ENCODE measurements around the gene PNPLA6. TPM values are rescaled to one million over a fixed set of nuclear protein-coding genes. Genes with fewer than 3 reads are reported as not detected.

The PNPLA6 gene
- total and polyA plus RNA-seq, 9 of the 15 experiments (the other 6 are each of a cell fraction or from before 2014, with no cell fraction given) = 0.07 to 30.2 (median 8.3) TPM

- no peak for TF ChIP-seq KDM4B (IDR thresholded peaks at IDR 0.05; ENCODE audit: borderline replicate concordance in 2 of 2, low read depth in 1 of 2)
- TF ChIP-seq, protein P1, sequence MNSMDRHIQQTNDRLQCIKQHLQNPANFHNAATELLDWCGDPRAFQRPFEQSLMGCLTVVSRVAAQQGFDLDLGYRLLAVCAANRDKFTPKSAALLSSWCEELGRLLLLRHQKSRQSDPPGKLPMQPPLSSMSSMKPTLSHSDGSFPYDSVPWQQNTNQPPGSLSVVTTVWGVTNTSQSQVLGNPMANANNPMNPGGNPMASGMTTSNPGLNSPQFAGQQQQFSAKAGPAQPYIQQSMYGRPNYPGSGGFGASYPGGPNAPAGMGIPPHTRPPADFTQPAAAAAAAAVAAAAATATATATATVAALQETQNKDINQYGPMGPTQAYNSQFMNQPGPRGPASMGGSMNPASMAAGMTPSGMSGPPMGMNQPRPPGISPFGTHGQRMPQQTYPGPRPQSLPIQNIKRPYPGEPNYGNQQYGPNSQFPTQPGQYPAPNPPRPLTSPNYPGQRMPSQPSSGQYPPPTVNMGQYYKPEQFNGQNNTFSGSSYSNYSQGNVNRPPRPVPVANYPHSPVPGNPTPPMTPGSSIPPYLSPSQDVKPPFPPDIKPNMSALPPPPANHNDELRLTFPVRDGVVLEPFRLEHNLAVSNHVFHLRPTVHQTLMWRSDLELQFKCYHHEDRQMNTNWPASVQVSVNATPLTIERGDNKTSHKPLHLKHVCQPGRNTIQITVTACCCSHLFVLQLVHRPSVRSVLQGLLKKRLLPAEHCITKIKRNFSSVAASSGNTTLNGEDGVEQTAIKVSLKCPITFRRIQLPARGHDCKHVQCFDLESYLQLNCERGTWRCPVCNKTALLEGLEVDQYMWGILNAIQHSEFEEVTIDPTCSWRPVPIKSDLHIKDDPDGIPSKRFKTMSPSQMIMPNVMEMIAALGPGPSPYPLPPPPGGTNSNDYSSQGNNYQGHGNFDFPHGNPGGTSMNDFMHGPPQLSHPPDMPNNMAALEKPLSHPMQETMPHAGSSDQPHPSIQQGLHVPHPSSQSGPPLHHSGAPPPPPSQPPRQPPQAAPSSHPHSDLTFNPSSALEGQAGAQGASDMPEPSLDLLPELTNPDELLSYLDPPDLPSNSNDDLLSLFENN (IDR thresholded peaks at IDR 0.05; ENCODE audit: low read depth in 2 of 2, low read length in 2 of 2) = no peak
- TF ChIP-seq, protein P2, sequence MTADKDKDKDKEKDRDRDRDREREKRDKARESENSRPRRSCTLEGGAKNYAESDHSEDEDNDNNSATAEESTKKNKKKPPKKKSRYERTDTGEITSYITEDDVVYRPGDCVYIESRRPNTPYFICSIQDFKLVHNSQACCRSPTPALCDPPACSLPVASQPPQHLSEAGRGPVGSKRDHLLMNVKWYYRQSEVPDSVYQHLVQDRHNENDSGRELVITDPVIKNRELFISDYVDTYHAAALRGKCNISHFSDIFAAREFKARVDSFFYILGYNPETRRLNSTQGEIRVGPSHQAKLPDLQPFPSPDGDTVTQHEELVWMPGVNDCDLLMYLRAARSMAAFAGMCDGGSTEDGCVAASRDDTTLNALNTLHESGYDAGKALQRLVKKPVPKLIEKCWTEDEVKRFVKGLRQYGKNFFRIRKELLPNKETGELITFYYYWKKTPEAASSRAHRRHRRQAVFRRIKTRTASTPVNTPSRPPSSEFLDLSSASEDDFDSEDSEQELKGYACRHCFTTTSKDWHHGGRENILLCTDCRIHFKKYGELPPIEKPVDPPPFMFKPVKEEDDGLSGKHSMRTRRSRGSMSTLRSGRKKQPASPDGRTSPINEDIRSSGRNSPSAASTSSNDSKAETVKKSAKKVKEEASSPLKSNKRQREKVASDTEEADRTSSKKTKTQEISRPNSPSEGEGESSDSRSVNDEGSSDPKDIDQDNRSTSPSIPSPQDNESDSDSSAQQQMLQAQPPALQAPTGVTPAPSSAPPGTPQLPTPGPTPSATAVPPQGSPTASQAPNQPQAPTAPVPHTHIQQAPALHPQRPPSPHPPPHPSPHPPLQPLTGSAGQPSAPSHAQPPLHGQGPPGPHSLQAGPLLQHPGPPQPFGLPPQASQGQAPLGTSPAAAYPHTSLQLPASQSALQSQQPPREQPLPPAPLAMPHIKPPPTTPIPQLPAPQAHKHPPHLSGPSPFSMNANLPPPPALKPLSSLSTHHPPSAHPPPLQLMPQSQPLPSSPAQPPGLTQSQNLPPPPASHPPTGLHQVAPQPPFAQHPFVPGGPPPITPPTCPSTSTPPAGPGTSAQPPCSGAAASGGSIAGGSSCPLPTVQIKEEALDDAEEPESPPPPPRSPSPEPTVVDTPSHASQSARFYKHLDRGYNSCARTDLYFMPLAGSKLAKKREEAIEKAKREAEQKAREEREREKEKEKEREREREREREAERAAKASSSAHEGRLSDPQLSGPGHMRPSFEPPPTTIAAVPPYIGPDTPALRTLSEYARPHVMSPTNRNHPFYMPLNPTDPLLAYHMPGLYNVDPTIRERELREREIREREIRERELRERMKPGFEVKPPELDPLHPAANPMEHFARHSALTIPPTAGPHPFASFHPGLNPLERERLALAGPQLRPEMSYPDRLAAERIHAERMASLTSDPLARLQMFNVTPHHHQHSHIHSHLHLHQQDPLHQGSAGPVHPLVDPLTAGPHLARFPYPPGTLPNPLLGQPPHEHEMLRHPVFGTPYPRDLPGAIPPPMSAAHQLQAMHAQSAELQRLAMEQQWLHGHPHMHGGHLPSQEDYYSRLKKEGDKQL (CRISPR knock-in tag; IDR thresholded peaks at IDR 0.05; ENCODE audit: borderline replicate concordance) = no peak
- no peak for TF ChIP-seq THRAP3 (IDR thresholded peaks at IDR 0.05; ENCODE audit: borderline replicate concordance)
- no peak for TF ChIP-seq ZNF134 (CRISPR knock-in tag; conservative IDR thresholded peaks at IDR 0.05)
- no peak for TF ChIP-seq MAX (CRISPR knock-in tag; IDR thresholded peaks at IDR 0.05)
- TF ChIP-seq TFAM (CRISPR knock-in tag; conservative IDR thresholded peaks at IDR 0.05) = no peak
- no peak for TF ChIP-seq ZSCAN29 (IDR thresholded peaks at IDR 0.05)
- TF ChIP-seq, protein P3, sequence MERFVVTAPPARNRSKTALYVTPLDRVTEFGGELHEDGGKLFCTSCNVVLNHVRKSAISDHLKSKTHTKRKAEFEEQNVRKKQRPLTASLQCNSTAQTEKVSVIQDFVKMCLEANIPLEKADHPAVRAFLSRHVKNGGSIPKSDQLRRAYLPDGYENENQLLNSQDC (CRISPR knock-in tag; IDR thresholded peaks at IDR 0.05) = no peak
- peak; percentile 24; the same call in 1 of the 2 replicates for TF ChIP-seq JUND (IDR thresholded peaks at IDR 0.05; ENCODE audit: borderline replicate concordance, low read depth, low read length)
- TF ChIP-seq JUND (tag; IDR thresholded peaks at IDR 0.05; ENCODE audit: borderline replicate concordance, low read depth, low read length) = no peak; the same call in 2 of the 3 replicates
- no peak for TF ChIP-seq ZFP1 (CRISPR knock-in tag; IDR thresholded peaks at IDR 0.05)
- TF ChIP-seq SMARCB1 (IDR thresholded peaks at IDR 0.05; ENCODE audit: insufficient read length, low read depth) = no peak
- peak; percentile 65; the same call in 1 of the 2 replicates for TF ChIP-seq TOE1 (IDR thresholded peaks at IDR 0.05; ENCODE audit: borderline replicate concordance)
- no peak for TF ChIP-seq TOE1 (CRISPR knock-in tag; IDR thresholded peaks at IDR 0.05; ENCODE audit: borderline replicate concordance, low read depth)
- TF ChIP-seq ETS1 (conservative IDR thresholded peaks at IDR 0.05; ENCODE audit: control insufficient read depth, low read depth, low read length) = peak; percentile 99
These were observed 15.7 kb downstream of the PNPLA6 start (continued) for GRCh38 chr19:7550987-7551761.
